Central memory CD8-positive, alpha-beta T cell (primary cell): ENCODE results near the gene PAGR1.
"Not testable (repeated sequence)": the region's sequence is repeated elsewhere in the genome, so short reads cannot be mapped to it uniquely, and the experiment has no call there.

Source experiments
- ATAC-seq: fragments of 150-1000 bp; cut with Tn5 transposase; replicated peaks from 2 replicates; pipeline ENCODE4 v1.10.0; 2022; ENCODE audit warnings: mild to moderate bottlenecking, moderate FRiP score, moderate number of reproducible peaks; ENCODE audit not compliant: poor library complexity, severe bottlenecking; ENCODE audit errors: extremely low read depth
- DNase-seq, 2 donors: peaks; one replicate each; pipeline ENCODE4 v3.0.0; 2021; ENCODE audit warnings: low spot score in 2 of 2
- H3K27ac Mint-ChIP-seq: one replicate; pipeline ENCODE4 v1.8.0; 2022; ENCODE audit warnings: low read depth, mild to moderate bottlenecking, moderate library complexity, mixed read lengths
- H3K27me3 Mint-ChIP-seq: one replicate; pipeline ENCODE4 v1.8.0; 2022; ENCODE audit warnings: mixed read lengths
- H3K36me3 Mint-ChIP-seq: one replicate; pipeline ENCODE4 v1.8.0; 2022; ENCODE audit warnings: mild to moderate bottlenecking, moderate library complexity, mixed read lengths; ENCODE audit not compliant: insufficient read depth
- H3K4me1 Mint-ChIP-seq: one replicate; pipeline ENCODE4 v1.8.0; 2022; ENCODE audit warnings: mixed read lengths
- H3K4me3 Mint-ChIP-seq: one replicate; pipeline ENCODE4 v1.8.0; 2022; ENCODE audit warnings: mild to moderate bottlenecking, moderate library complexity, mixed read lengths
- H3K9me3 Mint-ChIP-seq: one replicate; pipeline ENCODE4 v1.8.0; 2022; ENCODE audit warnings: mixed read lengths

PAGR1 gene

DNA sequence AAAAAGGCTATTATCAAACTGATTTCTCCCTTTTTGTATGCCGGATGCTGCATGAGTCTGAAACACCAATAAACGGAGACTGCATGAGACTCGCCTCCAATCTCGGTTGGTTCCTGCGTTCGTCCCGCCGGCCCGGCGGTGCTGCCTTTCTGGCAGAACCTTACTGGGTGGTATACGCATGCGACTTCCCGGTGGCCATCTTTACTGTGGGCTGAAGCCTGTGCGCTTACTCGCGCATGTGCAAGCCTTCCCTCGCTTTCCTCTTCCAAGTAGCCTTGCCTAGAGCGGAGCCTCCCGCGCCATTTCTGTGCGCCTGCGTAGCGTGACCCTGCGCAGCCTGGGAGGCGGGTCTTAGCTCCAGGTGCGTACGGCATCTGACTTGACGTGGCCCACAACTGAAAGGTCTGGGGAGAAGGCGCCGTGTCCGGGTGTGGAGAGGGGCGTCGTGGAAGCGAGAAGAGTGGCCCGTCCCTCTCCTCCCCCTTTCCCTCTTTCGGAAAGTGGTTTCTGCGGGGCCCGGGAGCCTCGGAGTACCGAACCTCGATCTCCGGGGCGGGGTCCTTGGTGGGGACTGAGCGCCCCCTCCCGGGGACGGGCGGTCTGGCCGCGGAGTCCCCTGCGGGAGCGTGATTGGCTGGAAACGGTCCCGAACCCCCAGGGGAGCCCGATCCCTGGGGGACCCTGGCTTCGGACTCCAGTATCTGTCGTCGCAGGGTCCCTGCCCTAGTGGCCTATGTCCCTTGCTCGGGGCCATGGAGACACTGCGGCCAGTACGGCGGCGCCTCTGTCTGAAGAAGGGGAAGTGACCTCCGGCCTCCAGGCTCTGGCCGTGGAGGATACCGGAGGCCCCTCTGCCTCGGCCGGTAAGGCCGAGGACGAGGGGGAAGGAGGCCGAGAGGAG, at the start of gene PAGR1:
Gene PAGR1 (plus strand): TSS at position 360 of the 901 bp plus-strand sequence. CDS start 374 bp downstream, at position 734.
- DNase-seq: peak; percentile 99
- no peaks in the 10 kb centered on the region for H3K9me3 Mint-ChIP-seq
- H3K36me3 Mint-ChIP-seq: peaks cover 28% of the 10 kb centered on the region
- no peaks in the 10 kb centered on the region for H3K27me3 Mint-ChIP-seq
- ATAC-seq: peak; percentile 81
- peak within 1 kb of the TSS; percentile 87 for H3K4me3 Mint-ChIP-seq
- peak within 1 kb of the TSS; percentile 86 for H3K27ac Mint-ChIP-seq
- peaks cover 72% of the 10 kb centered on the region for H3K4me1 Mint-ChIP-seq

- no peak for DNase-seq
- H3K27me3 Mint-ChIP-seq: no peaks in the 10 kb centered on the region
- H3K36me3 Mint-ChIP-seq: peaks cover 2% of the 10 kb centered on the region
- ATAC-seq: no peak
- no peak overlapping the region for H3K27ac Mint-ChIP-seq
- no peak overlapping the region for H3K4me3 Mint-ChIP-seq
- peaks cover 7% of the 10 kb centered on the region for H3K4me1 Mint-ChIP-seq
- no peaks in the 10 kb centered on the region for H3K9me3 Mint-ChIP-seq
These were observed 49.4 kb upstream of the PAGR1 start for GRCh38 chr16:29766571-29766970.

DNA sequence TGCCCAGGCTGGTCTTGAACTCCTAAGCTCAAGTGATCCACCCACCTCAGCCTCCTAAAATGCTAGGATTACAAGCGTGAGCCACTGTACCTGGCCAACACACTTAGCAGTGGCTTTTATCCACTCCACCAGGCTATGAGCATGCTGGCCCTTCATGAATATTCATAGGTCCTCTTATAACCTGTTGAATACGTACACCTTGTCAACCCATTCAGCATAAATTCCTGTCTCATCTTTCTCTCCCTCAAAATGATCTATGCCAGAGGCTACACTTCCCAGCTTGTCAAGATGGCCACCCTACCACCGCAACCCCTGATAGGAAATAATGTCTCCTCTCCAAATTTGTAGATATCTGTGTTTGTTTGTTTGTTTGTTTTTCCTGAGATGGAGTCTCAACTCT, 48.9 kb upstream of the PAGR1 start:
- DNase-seq (no peak), ATAC-seq (no peak)
- H3K27ac Mint-ChIP-seq: no peak overlapping the region
- peaks cover 2% of the 10 kb centered on the region for H3K36me3 Mint-ChIP-seq
- H3K9me3 Mint-ChIP-seq: no peaks in the 10 kb centered on the region
- H3K4me3 Mint-ChIP-seq: no peak overlapping the region
- no peaks in the 10 kb centered on the region for H3K27me3 Mint-ChIP-seq
- H3K4me1 Mint-ChIP-seq: peaks cover 7% of the 10 kb centered on the region

GRCh38 chr16:29769507-29769906, 46.4 kb upstream of the PAGR1 start:
- Mint-ChIP-seq H3K36me3 (no peaks in the 10 kb centered on the region), H3K9me3 (no peaks in the 10 kb centered on the region), H3K4me1 (peaks cover 13% of the 10 kb centered on the region), H3K27ac (no peak overlapping the region), H3K27me3 (no peaks in the 10 kb centered on the region), H3K4me3 (no peak overlapping the region)
- ATAC-seq: no peak
- DNase-seq: no peak

- Mint-ChIP-seq H3K27me3 (no peaks in the 10 kb centered on the region), H3K4me1 (peaks cover 17% of the 10 kb centered on the region), H3K4me3 (no peak overlapping the region), H3K9me3 (no peaks in the 10 kb centered on the region), H3K27ac (no peak overlapping the region), H3K36me3 (no peaks in the 10 kb centered on the region)
- ATAC-seq: no peak
- DNase-seq: no peak
These were observed 45.6 kb upstream of the PAGR1 start for GRCh38 chr16:29770250-29770929.

DNA sequence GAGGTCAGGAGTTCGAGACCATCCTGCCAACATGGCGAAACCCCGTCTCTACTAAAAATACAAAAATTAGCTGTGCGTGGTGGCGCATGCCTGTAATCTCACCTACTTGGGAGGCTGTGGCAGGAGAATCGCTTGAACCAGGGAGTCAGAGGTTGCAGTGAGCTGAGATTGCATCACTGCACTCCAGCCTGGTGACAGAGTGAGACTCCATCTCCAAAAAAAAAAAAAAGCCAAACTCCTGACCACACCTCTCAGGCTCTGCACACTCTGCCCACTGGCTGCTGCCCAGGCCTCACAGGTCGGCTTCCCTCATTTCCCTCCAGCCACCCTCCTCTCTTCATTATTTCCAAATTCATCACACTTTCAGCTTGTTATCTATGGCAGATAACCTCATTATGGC, 43.6 kb upstream of the PAGR1 start:
- DNase-seq, H3K27me3 Mint-ChIP-seq, H3K9me3 Mint-ChIP-seq, H3K27ac Mint-ChIP-seq, H3K36me3 Mint-ChIP-seq, H3K4me3 Mint-ChIP-seq, ATAC-seq: not testable (repeated sequence)
- H3K4me1 Mint-ChIP-seq: peaks cover 17% of the 10 kb centered on the region

DNA sequence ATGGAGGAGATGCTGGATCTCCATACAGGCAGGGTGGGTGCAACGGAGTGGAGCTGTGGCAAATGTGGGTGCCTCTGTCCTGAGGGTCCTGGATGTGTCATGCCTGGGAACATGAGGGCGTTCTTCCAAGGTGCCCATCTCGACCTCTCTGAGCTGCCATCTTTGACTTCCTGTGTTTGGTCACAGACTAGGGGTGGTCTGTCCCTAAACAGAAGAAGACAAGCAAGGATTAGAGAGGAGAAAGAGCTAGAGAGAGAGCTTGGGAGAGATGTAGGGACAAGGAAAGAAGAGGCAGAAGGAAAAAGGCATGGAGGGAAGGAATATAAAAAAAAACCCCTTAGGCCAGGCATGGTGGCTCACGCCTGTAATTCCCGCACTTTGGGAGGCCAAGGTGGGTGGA, 41.2 kb upstream of the PAGR1 start:
- Mint-ChIP-seq H3K9me3 (no peaks in the 10 kb centered on the region), H3K4me1 (peaks cover 17% of the 10 kb centered on the region), H3K27ac (no peak overlapping the region), H3K27me3 (no peaks in the 10 kb centered on the region), H3K36me3 (peaks cover 2% of the 10 kb centered on the region), H3K4me3 (no peak overlapping the region)
- no peak for ATAC-seq
- no peak for DNase-seq

- Mint-ChIP-seq H3K27me3 (no peaks in the 10 kb centered on the region), H3K9me3 (no peaks in the 10 kb centered on the region), H3K4me1 (peaks cover 17% of the 10 kb centered on the region), H3K36me3 (peaks cover 2% of the 10 kb centered on the region), H3K4me3 (no peak overlapping the region), H3K27ac (no peak overlapping the region)
- ATAC-seq: no peak
- DNase-seq: no peak
These were observed 40.1 kb upstream of the PAGR1 start for GRCh38 chr16:29775742-29776408.

- Mint-ChIP-seq H3K36me3 (peaks cover 2% of the 10 kb centered on the region), H3K4me3 (no peak within 1 kb of the TSS), H3K27me3 (no peaks in the 10 kb centered on the region), H3K4me1 (peaks cover 17% of the 10 kb centered on the region), H3K9me3 (no peaks in the 10 kb centered on the region), H3K27ac (no peak within 1 kb of the TSS)
- ATAC-seq (no peak), DNase-seq (no peak)
These were observed 38.2 kb upstream of the PAGR1 start, which contains the start of gene ZG16 for GRCh38 chr16:29777576-29778350. Gene ZG16, plus strand, starts transcription at chr16:29778256. Its CDS starts 1,011 bp downstream, at chr16:29779267.

DNA sequence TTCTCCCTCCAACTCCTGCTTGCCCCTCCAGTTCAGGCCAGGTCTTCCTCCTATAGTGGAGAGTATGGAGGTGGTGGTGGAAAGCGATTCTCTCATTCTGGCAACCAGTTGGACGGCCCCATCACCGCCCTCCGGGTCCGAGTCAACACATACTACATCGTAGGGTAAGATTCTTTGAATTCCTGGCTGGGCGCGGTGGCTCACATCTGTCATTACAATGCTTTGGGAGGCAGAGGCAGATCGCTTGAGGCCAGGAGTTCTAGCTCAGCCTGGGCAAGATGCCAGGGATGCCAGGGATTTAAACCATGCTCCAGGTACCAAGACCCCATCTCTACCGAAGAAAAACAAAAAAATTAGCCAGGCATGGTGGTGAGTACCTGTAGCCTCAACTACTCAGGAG, 36.5 kb upstream of the PAGR1 start:
- peaks cover 11% of the 10 kb centered on the region for H3K4me1 Mint-ChIP-seq
- no peak for ATAC-seq

DNA sequence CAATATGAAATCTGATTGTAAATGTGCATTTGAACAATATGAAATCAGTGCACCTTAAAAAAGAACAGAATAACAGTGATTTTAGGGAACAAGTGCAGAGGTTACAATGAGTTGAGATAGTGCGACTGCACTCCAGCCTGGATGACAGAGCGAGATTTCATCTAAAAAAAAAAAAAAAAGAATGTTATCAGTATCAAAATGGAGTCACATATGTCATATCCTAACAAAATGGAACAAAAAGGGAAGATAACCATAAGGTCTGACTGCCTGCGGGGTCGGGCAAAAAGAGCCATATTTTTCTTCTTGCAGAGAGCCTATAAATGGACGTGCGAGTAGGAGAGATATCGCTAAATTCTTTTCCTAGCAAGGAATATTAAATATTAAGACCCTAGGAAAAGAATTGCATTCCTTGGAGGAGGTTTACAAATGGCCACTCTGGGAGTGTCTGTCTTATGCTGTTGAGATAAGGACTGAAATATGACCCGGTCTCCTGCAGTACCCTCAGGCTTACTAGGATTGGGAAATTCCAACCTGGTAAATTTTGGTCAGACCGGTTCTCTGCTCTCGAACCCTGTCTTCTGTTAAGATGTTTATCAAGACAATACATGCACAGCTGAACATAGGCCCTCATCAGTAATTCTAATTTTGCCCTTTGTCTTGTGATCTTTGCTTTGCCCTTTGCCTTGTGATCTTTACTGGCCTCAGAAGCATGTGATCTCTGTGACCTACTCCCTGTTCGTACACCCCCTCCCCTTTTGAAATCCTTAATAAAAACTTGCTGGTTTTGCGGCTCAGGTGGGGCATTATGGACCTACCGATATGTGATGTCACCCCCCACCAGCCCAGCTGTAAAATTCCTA, 32.6 kb upstream of the PAGR1 start:
- H3K9me3 Mint-ChIP-seq, H3K27me3 Mint-ChIP-seq, H3K27ac Mint-ChIP-seq, H3K36me3 Mint-ChIP-seq, H3K4me1 Mint-ChIP-seq, ATAC-seq, H3K4me3 Mint-ChIP-seq, DNase-seq: not testable (repeated sequence)

More for the DNA sequence above, 36.5 kb upstream of the PAGR1 start:
- Mint-ChIP-seq H3K27ac (no peak overlapping the region), H3K36me3 (peaks cover 2% of the 10 kb centered on the region), H3K27me3 (no peaks in the 10 kb centered on the region), H3K9me3 (no peaks in the 10 kb centered on the region), H3K4me3 (no peak overlapping the region)
- no peak for DNase-seq
